Fibroblast of skin of back (primary cell): ENCODE results near the gene SOX18.

Experiments used
- DNase-seq: peaks from one replicate; pipeline ENCODE4 v3.0.0-alpha.2; 2013

SOX18 gene

GRCh38 chr20:64037199-64037497 lies 12.3 kb downstream of the SOX18 start:
- DNase-seq: no peak

GRCh38 chr20:64036346-64037198 lies 12.9 kb downstream of the SOX18 start:
- no peak for DNase-seq

DNA sequence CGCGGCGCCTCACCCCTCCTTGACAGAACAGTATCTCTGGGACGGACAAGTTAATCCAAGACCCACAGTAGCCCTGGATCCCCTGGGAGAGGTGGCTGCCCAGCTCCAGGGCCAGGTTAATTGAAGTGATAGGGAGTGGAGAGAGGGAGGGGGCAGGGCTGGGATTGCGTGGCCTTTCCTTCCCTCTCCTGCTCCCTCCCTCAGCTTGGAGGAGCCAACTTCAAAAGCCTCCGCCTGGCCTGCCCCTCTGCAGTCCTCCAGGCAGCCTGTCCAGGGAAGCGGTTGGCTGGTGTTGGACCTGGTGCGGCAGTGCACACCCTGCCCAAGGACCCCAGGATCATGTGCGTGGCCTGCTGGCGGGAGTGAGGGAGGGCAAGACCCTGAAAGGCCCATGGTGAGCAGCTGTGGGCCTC lies 13.5 kb downstream of the SOX18 start, which contains the start of gene C20orf204:
TSS of gene C20orf204 (plus strand) at position 250 of the 413 bp plus-strand sequence. CDS start at position 392, 142 bp downstream.
- no peak for DNase-seq

DNA sequence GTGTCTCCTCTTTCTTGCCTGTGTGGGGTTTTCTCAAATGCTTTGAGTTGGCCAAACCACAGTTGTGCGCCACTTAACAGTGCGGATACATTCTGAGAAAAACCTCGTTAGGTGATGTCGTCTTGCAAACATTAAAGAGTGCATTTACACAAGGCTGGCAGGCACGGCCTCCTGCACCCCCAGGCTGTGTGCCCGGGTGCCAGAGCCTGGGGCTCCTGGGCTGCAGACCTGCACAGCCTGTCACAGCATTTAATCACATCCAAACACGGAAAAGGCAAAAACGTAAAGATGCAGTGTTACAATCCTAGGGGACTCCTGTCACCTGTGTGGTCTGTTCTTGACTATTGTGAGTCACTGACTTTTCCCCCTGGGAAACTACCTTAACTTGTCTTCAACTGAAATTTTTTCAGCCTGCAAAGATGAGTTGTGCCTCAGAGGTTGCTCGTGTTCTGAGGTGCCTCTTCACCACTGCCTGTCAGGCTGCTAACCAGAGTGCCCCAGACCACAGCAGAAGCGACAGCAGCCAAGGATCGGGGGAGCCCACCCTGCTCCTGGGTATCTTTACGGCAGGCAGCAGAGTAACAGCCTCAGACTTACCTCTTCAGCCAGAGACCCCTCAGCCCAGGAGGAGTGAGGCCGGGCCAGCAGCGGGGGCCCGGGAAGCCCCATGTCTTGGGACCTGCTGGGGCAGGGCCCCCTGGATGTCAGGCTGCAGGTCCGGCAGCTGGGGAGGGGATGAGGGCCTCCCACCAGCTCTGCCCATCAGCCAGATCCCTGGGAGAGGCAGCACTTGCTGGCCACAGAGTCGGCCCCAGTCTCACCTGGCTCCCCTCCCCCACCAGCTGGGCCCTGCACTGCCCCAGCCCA lies 14.1 kb downstream of the SOX18 start:
- DNase-seq: no peak

GRCh38 chr20:64033981-64034493 lies 15.4 kb downstream of the SOX18 start:
- no peak for DNase-seq

DNA sequence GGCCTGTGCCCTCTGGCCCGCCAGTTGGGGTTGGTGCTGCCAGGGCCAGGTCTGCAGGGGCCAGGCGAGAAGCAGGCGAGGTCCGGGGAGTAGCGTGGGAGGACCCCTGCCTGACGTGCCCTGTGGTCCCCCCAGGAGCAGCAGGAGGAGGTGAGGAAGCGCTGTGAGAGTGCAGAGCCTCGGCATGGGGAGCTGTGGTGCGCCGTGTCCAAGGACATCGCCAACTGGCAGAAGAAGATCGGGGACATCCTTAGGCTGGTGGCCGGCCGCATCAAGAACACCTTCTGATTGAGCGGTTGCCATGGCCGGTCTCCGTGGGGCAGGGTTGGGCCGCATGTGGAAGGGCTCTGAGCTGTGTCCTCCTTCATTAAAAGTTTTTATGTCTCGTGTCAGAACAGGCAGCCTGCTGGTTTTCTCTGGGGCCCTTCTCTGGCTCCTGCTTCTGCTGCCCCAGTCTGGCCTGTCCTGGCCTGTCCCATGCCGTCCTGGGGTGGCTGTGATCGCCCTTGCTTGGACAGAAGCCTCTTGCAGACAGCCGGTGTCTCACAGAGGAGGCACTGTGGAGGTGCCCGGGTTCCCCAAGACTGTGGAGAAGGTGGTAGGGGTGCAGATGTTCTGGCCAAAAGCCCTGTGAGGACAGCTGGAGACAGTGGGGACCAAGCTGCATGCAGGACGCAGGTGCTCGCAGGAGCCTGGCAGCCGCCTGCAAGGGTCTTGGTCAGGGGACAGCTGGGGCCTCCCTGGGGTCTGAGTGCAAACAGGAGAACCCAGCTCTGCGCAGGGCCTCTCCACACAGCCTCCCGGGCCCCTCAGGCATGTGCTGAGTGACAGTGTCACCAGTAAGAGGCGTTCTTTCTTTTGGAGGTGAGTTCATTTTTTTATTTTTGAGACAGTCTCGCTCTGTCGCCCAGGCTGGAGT lies 16.5 kb downstream of the SOX18 start:
- DNase-seq: no peak

GRCh38 chr20:64031822-64032314 lies 17.6 kb downstream of the SOX18 start:
- no peak for DNase-seq

DNA sequence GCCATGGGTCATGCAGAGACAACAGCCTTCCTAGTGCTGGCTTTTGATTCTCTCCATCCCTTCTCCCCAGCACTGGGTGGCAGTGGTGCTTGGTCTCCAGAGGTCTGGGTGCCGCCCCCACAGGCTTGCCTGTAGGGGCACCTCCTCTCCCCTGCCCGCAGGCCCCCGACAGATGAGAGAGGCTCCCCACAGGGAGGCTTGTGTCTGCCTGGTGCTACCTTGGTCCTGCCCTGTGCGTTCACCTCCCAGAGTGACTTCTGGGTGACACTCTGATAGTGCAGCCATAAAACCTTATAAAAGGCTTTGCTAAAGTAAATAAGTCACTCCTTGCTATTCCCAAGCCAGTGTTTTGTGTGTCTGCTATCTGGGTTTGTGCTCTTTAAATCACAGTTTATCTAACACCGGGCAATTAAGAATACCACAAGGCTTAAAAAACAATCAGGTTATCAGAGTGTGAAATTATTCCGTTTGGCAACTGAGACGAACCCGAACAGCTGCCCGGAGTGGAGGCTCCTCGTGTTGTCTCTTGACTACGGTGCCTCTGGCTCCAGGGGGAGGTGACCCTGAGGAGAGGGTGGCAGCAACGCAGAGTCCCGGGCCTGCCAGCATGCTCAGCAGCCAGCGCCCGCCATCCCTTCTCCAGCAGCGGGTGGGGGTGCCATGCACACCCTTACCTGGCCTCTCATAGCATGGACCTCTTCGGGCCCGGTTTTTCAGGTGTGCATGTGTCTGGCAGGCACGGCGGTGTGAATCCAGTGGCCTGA lies 18.9 kb downstream of the SOX18 start:
- DNase-seq: no peak

GRCh38 chr20:64029293-64030117 lies 19.9 kb downstream of the SOX18 start:
- DNase-seq: no peak

GRCh38 chr20:64027981-64028685 lies 21.3 kb downstream of the SOX18 start:
- no peak for DNase-seq

GRCh38 chr20:64025826-64026412 lies 23.5 kb downstream of the SOX18 start:
- no peak for DNase-seq

DNA sequence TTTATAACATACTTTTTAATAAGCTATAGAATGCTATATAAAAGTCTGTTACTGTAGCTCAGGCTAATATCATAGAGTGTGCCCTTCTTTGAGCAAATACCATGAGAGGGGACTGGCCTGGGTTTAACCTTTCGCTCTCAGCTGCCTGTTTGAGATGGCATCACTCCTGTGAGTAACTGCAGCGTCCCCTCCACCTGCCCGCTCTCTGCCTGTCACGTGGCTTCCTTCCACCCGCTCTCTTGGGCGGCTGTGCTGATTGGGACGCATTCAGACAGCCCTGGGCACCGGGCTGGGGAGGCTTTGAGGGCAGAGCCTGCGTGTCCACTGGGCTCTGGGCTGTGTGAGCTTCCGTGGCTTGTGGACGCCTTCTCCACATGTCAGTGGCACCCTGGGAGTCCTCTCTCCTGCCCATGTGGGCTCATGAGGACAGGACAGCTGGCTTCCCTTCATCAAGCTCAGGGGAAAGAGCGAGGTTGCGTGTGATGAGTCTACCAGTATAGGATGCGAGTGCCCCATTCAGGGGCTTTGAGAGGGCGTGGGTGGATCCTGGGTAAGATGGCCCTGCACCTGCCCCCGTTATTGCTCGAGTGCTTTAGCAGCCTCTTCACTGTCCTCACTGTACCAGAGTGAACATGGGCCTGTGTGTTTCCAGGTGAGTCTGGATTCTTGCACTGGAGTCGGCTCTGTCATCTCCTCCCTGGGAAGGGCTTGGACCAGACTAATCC lies 24.2 kb downstream of the SOX18 start:
- no peak for DNase-seq

- no peak for DNase-seq
These were observed 25.1 kb downstream of the SOX18 start for GRCh38 chr20:64024141-64024990.

GRCh38 chr20:64023361-64024140 lies 25.9 kb downstream of the SOX18 start:
- DNase-seq: no peak

DNA sequence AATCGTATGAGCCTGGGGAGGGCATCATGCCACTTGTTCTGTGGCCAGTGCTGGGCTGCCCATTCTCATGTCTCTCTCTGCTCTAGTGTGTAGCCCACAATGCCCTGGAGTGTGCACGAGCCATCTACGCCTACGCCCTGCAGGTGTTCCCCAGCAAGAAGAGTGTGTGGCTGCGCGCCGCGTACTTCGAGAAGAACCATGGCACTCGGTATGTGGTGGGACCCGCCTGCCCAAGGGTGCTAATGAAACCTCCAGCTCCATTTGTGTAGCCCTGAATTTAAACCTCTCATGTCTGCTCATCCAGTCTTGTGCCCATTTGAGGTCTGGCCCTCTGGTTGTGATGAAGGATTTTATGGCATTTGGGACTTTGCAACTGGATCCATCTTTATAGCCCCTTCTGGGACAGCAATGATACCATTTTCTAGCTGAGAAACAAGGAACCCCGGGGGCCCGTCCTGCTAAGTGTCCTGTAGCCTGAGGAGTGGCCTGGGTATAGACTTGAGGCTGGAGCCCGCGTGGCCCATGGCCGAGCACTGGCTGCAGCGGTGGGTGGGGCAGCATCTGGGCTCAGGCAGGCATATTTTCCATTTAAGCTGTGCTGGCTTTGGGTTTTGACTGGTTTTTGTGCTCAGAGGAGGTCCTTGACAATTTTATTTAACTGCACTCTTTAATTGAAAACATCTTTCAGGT lies 26.6 kb downstream of the SOX18 start:
- no peak for DNase-seq
